H1 (cell line): ENCODE data around the gene KCNB1. TPM values are rescaled to one million over a fixed set of nuclear protein-coding genes. Genes with fewer than 3 reads are reported as not detected.
A peak's percentile ranks its signal among the peaks of the same experiment; 100 is the strongest.

ENCODE experiments used
- CTCF ChIA-PET: fragments of 300-600 bp; sonication (Branson Sonifier 250); formaldehyde crosslinking; loops from one replicate; lab custom pipeline; 2021; ENCODE audit not compliant: partially characterized antibody; lab: Charles Lee
- POLR2A ChIA-PET: fragments of 300-600 bp; sonication (Branson Sonifier 250); formaldehyde crosslinking; loops from one replicate; lab custom pipeline; 2021; ENCODE audit warnings: inconsistent platforms; ENCODE audit not compliant: partially characterized antibody; lab: Charles Lee
- DNase-seq, 2 experiments: peaks; one replicate each; pipeline versions ENCODE4 v3.0.0 to v3.0.0-alpha.2; 2010 to 2022; ENCODE audit warnings: low spot score in 2 of 2, low read depth in 1 of 2, mixed read lengths in 1 of 2
- FAIRE-seq: peaks from 2 replicates; lab custom pipeline; 2011; peaks lifted over from hg19 to GRCh38; lab: Jason Lieb, UNC
- H2AFZ ChIP-seq: 2 replicates; pipeline ENCODE4 v1.8.1; 2012; ENCODE audit warnings: low read length, inconsistent platforms
- H2AK5ac ChIP-seq: 2 replicates; pipeline ENCODE4 v1.6.1; 2013; ENCODE audit warnings: low read depth, low read length
- H2BK120ac ChIP-seq: replicated peaks from 2 replicates; pipeline ENCODE3; 2013; ENCODE audit warnings: low read depth, low read length, inconsistent platforms
- H2BK12ac ChIP-seq: 2 replicates; pipeline ENCODE4 v1.6.1; 2013; ENCODE audit warnings: low read depth, low read length
- H2BK15ac ChIP-seq: 2 replicates; pipeline ENCODE4 v1.6.1; 2013; ENCODE audit warnings: low read length
- H2BK20ac ChIP-seq: 2 replicates; pipeline ENCODE4 v1.6.1; 2013; ENCODE audit warnings: low read length
- H2BK5ac ChIP-seq: 2 replicates; pipeline ENCODE4 v1.6.1; 2013; ENCODE audit warnings: low read depth, low read length
- H3K14ac ChIP-seq: 2 replicates; pipeline ENCODE4 v1.6.1; 2013; ENCODE audit warnings: inconsistent platforms; ENCODE audit not compliant: insufficient read length
- H3K18ac ChIP-seq: 2 replicates; pipeline ENCODE4 v1.6.1; 2013; ENCODE audit warnings: low read length; ENCODE audit errors: extremely low read depth
- H3K23ac ChIP-seq: 2 replicates; pipeline ENCODE4 v1.6.1; 2013; ENCODE audit warnings: inconsistent platforms; ENCODE audit not compliant: insufficient read length
- H3K23me2 ChIP-seq: 2 replicates; pipeline ENCODE4 v1.6.1; 2013; ENCODE audit warnings: low read depth, low read length
- H3K27ac ChIP-seq: 2 replicates; pipeline ENCODE4 v1.6.1; 2011; ENCODE audit warnings: low read depth, low read length, inconsistent platforms
- H3K27me3 ChIP-seq, 4 experiments: replicated peaks in 1 of 4; 1 replicate in 1 of 4; 2 replicates in 3 of 4; pipeline versions ENCODE4 v1.6.1 to v1.8.1; 2011 to 2013; ENCODE audit warnings: low read length in 3 of 4, mild to moderate bottlenecking in 3 of 4, inconsistent platforms in 2 of 4, mixed read lengths in 2 of 4, moderate library complexity in 1 of 4; ENCODE audit not compliant: control insufficient read depth in 3 of 4, insufficient read depth in 3 of 4; ENCODE audit errors: extremely low read depth in 1 of 4
- H3K36me3 ChIP-seq, 4 experiments: 2 replicates each; pipeline versions ENCODE4 v1.6.1 to v1.8.1; 2011 to 2013; ENCODE audit warnings: mild to moderate bottlenecking in 4 of 4, low read length in 3 of 4, moderate library complexity in 2 of 4, control low read depth in 1 of 4, inconsistent platforms in 1 of 4; ENCODE audit not compliant: insufficient read depth in 4 of 4, control insufficient read depth in 2 of 4
- H3K4ac ChIP-seq: replicated peaks from 2 replicates; pipeline ENCODE3; 2013; ENCODE audit warnings: low read length, low read depth, mixed read lengths, inconsistent platforms; ENCODE audit not compliant: insufficient read length
- H3K4me1 ChIP-seq, 4 experiments: replicated peaks in 1 of 4; 1 replicate in 1 of 4; 2 replicates in 3 of 4; pipeline versions ENCODE4 v1.6.1 to v1.8.1; 2011 to 2013; ENCODE audit warnings: low read length in 3 of 4, inconsistent platforms in 2 of 4, mixed read lengths in 1 of 4; ENCODE audit not compliant: insufficient read depth in 4 of 4, control insufficient read depth in 3 of 4
- H3K4me2 ChIP-seq, 2 experiments: 2 replicates each; pipeline versions ENCODE4 v1.6.1 to v1.8.1; 2011 to 2013; ENCODE audit warnings: low read depth in 2 of 2, low read length in 2 of 2, control low read depth in 1 of 2, inconsistent platforms in 1 of 2, mild to moderate bottlenecking in 1 of 2; ENCODE audit not compliant: insufficient read depth in 1 of 2
- H3K4me3 ChIP-seq, 4 experiments: fragments of 200-600, 300-600 bp in 1 of 4; sonication (generic), shearing (Covaris generic), sonication (Bioruptor Twin) in 1 of 4; 2 replicates each; pipeline versions ENCODE4 v1.5.1 to v1.8.1; 2011 to 2016; ENCODE audit warnings: low read length in 4 of 4, low read depth in 3 of 4, control low read depth in 2 of 4, inconsistent platforms in 2 of 4, mild to moderate bottlenecking in 2 of 4, mixed read lengths in 1 of 4, moderate library complexity in 1 of 4; ENCODE audit not compliant: insufficient read depth in 2 of 4; ENCODE audit errors: extremely low read depth in 1 of 4
- H3K56ac ChIP-seq: replicated peaks from 2 replicates; pipeline ENCODE3; 2013; ENCODE audit warnings: low read depth, mild to moderate bottlenecking, mixed read lengths, low read length, inconsistent platforms; ENCODE audit not compliant: insufficient read length
- H3K79me1 ChIP-seq: 2 replicates; pipeline ENCODE4 v1.6.1; 2013; ENCODE audit warnings: low read depth, low read length, control low read depth
- H3K79me2 ChIP-seq, 2 experiments: 2 replicates each; pipeline versions ENCODE4 v1.6.1 to v1.8.1; 2012 to 2013; ENCODE audit warnings: low read length in 2 of 2, mild to moderate bottlenecking in 2 of 2, inconsistent platforms in 1 of 2; ENCODE audit not compliant: insufficient read depth in 2 of 2, control insufficient read depth in 1 of 2
- H3K9ac ChIP-seq, 4 experiments: replicated peaks in 1 of 4; 1 replicate in 1 of 4; 2 replicates in 3 of 4; pipeline versions ENCODE4 v1.6.1 to v1.8.1; 2011 to 2013; ENCODE audit warnings: low read depth in 3 of 4, low read length in 3 of 4, control low read depth in 2 of 4, mild to moderate bottlenecking in 2 of 4, moderate library complexity in 2 of 4, inconsistent platforms in 1 of 4; ENCODE audit errors: extremely low read depth in 1 of 4
- H3K9me3 ChIP-seq, 2 experiments: 2 replicates each; pipeline versions ENCODE4 v1.6.1 to v1.8.1; 2012 to 2013; ENCODE audit warnings: mild to moderate bottlenecking in 2 of 2, moderate library complexity in 2 of 2, control low read depth in 1 of 2, inconsistent platforms in 1 of 2, low read depth in 1 of 2, low read length in 1 of 2, mixed read lengths in 1 of 2; ENCODE audit not compliant: insufficient read depth in 2 of 2
- H4K20me1 ChIP-seq, 2 experiments: replicated peaks in 1 of 2; 2 replicates each; pipeline versions ENCODE3 to v1.8.1; 2011 to 2013; ENCODE audit warnings: inconsistent platforms in 2 of 2, low read length in 2 of 2, mild to moderate bottlenecking in 1 of 2; ENCODE audit not compliant: insufficient read depth in 2 of 2, control insufficient read depth in 1 of 2
- H4K5ac ChIP-seq: 2 replicates; pipeline ENCODE4 v1.6.1; 2013; ENCODE audit warnings: low read length, low read depth, mixed read lengths, inconsistent platforms; ENCODE audit not compliant: insufficient read length
- H4K8ac ChIP-seq: 2 replicates; pipeline ENCODE4 v1.8.0; 2013; ENCODE audit warnings: mild to moderate bottlenecking, moderate library complexity, low read length, inconsistent platforms; ENCODE audit not compliant: insufficient read depth; ENCODE audit errors: extremely low read depth
- H4K91ac ChIP-seq: replicated peaks from 2 replicates; pipeline ENCODE3; 2013; ENCODE audit warnings: low read length, mixed read lengths, inconsistent platforms; ENCODE audit not compliant: insufficient read length
- CTBP2 ChIP-seq: IDR thresholded peaks from 2 replicates; pipeline ENCODE4 v1.7.0; 2011; ENCODE audit warnings: borderline replicate concordance, mild to moderate bottlenecking, moderate library complexity, mixed read lengths, low read length; ENCODE audit not compliant: insufficient read depth, insufficient read length
- SAP30 ChIP-seq: fragments of 300-600 bp; sonication (generic); IDR thresholded peaks from 2 replicates; pipeline ENCODE4 v1.7.1; 2012; ENCODE audit warnings: low read length, moderate library complexity, mild to moderate bottlenecking, inconsistent platforms; ENCODE audit not compliant: insufficient read depth, insufficient replicate concordance
- WGBS, 2 experiments: shearing (Covaris generic) in 1 of 2; methylation state at CpG; one replicate each; pipeline versions ENCODE4 v1.1.6 to v1.1.7; 2013 to 2015; ENCODE audit warnings: low lambda C conversion rate in 2 of 2, mixed read lengths in 2 of 2, inconsistent platforms in 1 of 2, low coverage in 1 of 2, missing lambda C conversion rate in 1 of 2; ENCODE audit not compliant: insufficient replicate concordance in 2 of 2, insufficient coverage in 1 of 2, insufficient read length in 1 of 2; ENCODE audit errors: extremely low coverage in 1 of 2, missing lambda C conversion rate in 1 of 2; 5-methylcytosine and 5-hydroxymethylcytosine counted together
- polyA plus RNA-seq, 7 experiments: library from polyadenylated mRNA; depleted of rRNA in 3 of 7; stranded (reverse) in 5 of 7; unstranded in 2 of 7; fragments of >200 nt in 5 of 7; fragments of 200-250 nt in 2 of 7; gene quantifications; 1 replicate in 5 of 7; 2 replicates in 1 of 7; 4 replicates in 1 of 7; pipeline versions ENCODE4 v1.2.1 to v1.2.3, GENCODE V29; 2011 to 2013; ENCODE audit warnings: missing spikeins in 2 of 7, mixed read lengths in 2 of 7
- total RNA-seq: library from RNA; stranded (reverse); fragmentation: NEBNext Ultra II Directional; extraction: Animal tissue kit (Norgen Biotek cat#: 25700); gene quantifications from 2 replicates; pipeline ENCODE4 v1.2.1, GENCODE V29; 2021

KCNB1 gene
- total and polyA plus RNA-seq, 2 of the 8 experiments (the other 6 are each of a cell fraction or from before 2014, with no cell fraction given) = 0.58 to 0.67 TPM

DNA sequence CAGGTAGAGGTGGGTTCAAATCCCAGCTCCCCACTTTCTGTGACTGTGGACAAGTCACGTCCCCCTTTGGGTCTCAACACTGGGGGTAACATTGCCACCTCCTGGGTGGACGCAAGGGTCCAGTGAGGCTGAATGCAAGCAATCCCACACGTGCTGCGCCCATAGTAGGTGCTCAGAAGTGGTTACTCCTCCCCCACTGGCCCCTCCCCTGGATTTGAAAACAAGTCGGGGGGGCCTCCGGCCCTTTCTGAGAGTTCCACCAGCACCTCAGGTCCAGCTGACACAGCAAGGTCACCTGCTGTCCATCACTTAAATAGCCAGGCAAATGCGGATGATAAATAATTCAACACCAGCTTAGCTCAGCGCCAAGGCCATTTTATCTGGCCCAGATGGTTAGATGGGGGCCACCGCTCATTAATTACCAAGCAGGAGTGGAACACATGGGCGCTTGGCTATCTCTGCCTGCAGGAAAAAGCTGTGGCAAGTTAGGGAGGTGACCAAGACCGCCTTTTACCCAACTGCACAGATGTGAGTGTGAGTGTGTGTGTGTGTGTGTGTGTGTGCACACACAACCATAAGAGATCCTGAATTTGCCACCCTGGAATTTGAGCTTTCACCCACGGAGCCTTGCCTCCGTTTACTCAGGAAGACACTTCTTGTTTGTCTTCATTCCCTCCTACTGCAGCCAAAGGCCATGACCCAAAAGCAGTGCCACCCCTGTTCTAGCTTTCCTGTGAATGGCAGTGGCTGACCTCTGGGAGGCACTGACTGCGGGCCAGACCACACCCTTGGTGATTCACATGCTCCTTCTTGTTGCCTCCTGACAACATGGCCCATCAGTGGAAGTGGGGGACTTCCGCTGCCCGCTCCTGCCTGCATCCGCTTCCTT, 34.7 kb upstream of the KCNB1 start:
- ChIA-PET CTCF (interaction anchor here (1.0 to 2.3 kb wide), 10 partner anchors 9 to 133 kb away, joined by 3 to 9 read pairs (median 4); no protein-coding TSS in a partner anchor), POLR2A (interaction anchor here (0.6 kb wide), 1 partner anchor 54 kb away, joined by 4 read pairs; no protein-coding TSS in a partner anchor)
- H3K18ac ChIP-seq = no peak overlapping the region
- H2BK12ac ChIP-seq = 0 out of 2 replicates have a peak overlapping the region, but pooled peaks have one; percentile 17
- WGBS, 2 experiments = 87% methylated on average over 17 of the region's 17 CpGs; no CpG with 5 or more reads in 1 of the 2 experiments
- no peak overlapping the region for H2BK5ac ChIP-seq
- no peak overlapping the region for H3K23ac ChIP-seq
- H3K27ac ChIP-seq = no peak overlapping the region
- FAIRE-seq (no peak), DNase-seq (no peak)
- H3K27me3 ChIP-seq = no peaks in the 10 kb centered on the region
- no peaks in the 10 kb centered on the region; a peak in 1 of 7 replicates for H3K4me1 ChIP-seq
- H3K79me2 ChIP-seq = no peaks in the 10 kb centered on the region
- no peak overlapping the region for H3K4me2 ChIP-seq
- H2BK15ac ChIP-seq = no peak overlapping the region
- no peak overlapping the region for H3K56ac ChIP-seq
- no peak overlapping the region for H4K8ac ChIP-seq
- H4K20me1 ChIP-seq = peaks cover 0 to 5% of the 10 kb centered on the region in 2 experiments
- no peak overlapping the region for H3K9ac ChIP-seq
- 0 out of 8 replicates have a peak, but pooled peaks cover 0 to 5% (median 0%) of the 10 kb centered on the region in 4 experiments for H3K36me3 ChIP-seq
- peaks cover 3% of the 10 kb centered on the region; the same call in 1 of the 2 replicates for H3K23me2 ChIP-seq
- H2BK120ac ChIP-seq = no peak overlapping the region
- no peak for TF ChIP-seq SAP30
- no peak for TF ChIP-seq CTBP2
- no peak overlapping the region for H4K91ac ChIP-seq
- H3K9me3 ChIP-seq = no peaks in the 10 kb centered on the region
- no peak overlapping the region for H3K4ac ChIP-seq
- no peak overlapping the region for H3K14ac ChIP-seq
- H3K4me3 ChIP-seq = no peak overlapping the region
- no peak overlapping the region for H4K5ac ChIP-seq
- H3K79me1 ChIP-seq = no peaks in the 10 kb centered on the region
- no peak overlapping the region for H2BK20ac ChIP-seq
- H2AFZ ChIP-seq = no peak overlapping the region
- H2AK5ac ChIP-seq = no peak overlapping the region
